Measurements from ENCODE around the gene RBBP8NL.

The RBBP8NL gene

DNA sequence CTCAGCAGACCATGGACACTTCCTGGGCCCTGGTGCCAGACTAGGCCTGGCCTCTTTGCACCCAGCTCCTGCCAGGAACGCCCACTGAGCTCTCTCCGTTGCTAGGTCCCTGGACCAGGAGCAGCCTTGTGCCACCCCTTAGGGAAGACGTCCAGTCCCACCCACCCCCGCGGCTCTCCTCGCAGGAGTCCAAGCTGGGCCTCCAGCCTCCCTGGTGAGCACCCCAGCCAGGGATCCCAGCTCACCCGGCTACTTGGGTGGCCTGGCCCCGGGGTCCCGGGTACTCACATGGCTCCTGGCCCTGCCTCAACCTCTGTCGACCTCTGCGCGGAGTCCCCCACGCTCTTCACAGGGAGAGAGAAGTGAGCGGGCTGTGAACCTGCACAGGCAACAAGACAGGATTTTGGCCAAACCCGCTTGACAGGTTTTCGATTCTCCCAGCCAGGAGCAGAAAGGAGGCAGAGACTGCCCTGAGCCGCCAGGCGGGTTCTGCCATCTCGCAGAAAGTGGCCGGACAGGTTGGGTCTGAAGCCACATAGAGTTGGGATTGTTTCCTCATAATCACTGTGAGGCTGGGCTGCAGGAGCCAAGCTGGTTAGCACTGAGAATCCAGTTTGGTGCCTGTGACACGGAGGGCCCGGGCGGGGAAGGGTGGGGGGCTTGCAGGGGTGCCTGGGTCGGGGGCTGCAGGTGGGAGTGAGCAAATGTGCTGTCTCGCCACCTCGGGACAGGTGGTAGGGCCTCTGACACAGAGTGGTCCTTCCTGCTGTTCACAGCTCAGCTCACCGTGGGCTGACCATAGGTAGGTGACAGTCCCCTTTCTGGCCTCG lies at the start of gene RBBP8NL:
TSS of gene RBBP8NL (minus strand) at position 368 of the 830 bp plus-strand sequence. CDS start 7,892 bp downstream, outside the sequence.
- DNase-seq (ENCODE audit: low spot score), result no peak

DNA sequence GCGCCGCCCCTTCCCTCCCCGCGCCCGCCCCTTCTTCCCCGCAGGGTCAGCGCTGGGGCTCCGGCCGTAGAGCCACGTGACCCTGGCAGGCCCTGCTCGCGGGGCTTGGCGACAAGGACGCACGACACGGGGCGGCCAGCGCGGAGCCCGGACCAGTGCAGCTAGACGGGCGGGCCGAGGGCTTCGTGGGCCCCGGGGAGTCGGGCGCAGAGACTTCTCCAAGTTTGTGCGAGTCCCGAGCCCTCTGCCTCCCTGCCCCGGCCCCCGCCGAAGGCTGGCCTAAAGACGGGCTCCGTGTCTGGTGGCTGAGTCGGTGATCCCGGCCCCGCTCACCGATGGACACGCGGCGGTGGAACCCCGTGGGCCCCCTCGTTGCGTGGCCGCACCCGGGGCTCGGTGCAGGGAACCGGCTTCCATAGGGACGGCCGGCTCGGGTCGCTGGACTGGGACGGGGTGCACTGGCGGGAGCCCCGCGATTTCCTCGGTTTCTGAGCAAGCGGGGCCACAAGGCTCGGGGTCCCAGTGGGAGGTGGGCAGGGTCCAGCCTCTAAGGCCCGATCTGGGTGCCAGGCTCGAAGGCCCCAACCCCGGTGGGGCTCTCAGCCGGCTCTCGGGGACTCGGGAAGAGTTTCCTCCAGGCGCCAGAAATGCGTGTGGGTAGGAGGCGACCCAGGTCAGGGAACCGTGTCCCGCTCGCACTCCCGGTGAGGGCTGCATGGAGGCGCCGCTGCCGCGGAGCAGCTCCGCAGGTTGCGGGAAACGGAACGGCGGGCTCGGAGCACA lies 48.9 kb upstream of the RBBP8NL start:
- no peak for DNase-seq (ENCODE audit: low spot score)

DNA sequence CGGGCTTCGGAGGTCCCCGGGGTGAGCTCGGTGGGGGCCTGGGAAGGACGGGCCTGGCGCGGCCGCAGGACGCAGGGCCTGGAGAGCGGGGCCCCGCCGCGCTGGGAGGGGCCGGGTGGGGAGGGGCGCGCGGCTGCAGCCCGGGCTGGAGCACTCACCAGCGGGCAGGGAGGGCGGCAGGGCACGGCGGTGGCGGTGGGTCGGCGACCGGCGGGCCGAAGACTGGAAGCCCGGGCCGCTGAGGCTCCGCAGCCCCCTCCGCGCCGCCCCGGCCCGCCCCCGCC lies 48.4 kb upstream of the RBBP8NL start, which contains the start of gene GATA5:
TSS of gene GATA5 (minus strand) at position 224 of the 284 bp plus-strand sequence. CDS start 474 bp downstream, outside the sequence.
- DNase-seq (ENCODE audit: low spot score), result no peak

DNA sequence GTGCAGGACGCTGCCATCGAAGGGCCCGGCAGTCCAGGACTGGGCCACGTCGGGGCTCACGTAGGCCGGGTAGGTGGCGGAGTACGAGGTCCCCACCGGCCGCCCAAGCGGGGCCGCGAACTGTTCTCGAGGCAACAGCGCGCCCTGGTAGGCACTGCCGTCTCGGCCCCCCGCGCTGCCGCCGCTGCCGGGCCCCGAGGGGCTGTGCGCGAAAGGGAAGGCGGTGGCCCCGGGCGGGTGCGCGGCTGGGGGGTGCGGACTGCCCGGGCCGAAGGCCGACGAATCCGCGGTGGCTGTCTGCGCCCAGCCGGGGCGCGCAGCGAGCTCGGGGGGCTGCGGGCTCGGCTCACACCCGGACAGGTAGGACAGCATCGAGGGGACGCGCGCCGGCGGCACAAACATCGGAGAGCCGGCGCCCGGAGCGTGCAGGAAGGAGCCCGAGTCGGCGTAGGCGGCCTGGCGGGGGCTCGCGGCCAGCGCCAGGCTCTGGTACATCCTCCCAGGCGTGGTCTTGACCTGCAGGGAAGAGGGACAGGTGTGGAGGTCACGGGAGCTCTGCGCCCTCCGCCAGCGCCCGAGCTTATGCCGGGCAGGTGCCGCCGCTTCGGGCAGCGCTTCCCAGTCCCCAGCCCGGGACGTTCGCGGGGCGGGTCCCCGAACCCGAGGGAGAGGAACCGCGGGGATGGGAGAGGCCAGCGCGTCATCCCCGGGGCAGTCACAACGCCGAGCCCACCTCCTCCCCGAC lies 47.9 kb upstream of the RBBP8NL start:
- no peak for DNase-seq (ENCODE audit: low spot score)

DNA sequence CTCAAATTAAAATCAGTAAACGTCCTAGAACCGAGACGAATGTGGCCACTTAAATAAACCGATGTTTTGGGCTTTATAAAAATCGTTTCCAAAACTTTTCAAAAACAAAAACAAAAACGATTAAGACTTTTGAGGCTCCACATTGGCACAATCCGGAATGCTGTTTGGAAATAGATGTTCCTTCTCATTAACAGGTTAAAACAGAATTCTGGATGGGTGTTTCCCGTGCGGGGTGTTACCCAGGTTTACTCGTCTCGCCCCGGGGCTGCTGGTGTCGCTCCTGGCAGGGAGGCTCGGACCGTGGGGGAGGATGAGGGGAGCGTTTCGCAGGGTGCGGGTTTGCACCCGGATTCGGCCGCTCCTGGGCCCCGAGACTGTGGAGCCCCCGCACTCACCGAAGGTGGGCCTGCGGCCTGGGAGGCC lies 47.3 kb upstream of the RBBP8NL start:
- DNase-seq (ENCODE audit: low spot score), result no peak

- no peak for DNase-seq (ENCODE audit: low spot score)
Observed at GRCh38 chr20:62473717-62474603, 46.6 kb upstream of the RBBP8NL start.

- no peak for DNase-seq (ENCODE audit: low spot score)
Observed at GRCh38 chr20:62472941-62473585, 45.7 kb upstream of the RBBP8NL start.

DNA sequence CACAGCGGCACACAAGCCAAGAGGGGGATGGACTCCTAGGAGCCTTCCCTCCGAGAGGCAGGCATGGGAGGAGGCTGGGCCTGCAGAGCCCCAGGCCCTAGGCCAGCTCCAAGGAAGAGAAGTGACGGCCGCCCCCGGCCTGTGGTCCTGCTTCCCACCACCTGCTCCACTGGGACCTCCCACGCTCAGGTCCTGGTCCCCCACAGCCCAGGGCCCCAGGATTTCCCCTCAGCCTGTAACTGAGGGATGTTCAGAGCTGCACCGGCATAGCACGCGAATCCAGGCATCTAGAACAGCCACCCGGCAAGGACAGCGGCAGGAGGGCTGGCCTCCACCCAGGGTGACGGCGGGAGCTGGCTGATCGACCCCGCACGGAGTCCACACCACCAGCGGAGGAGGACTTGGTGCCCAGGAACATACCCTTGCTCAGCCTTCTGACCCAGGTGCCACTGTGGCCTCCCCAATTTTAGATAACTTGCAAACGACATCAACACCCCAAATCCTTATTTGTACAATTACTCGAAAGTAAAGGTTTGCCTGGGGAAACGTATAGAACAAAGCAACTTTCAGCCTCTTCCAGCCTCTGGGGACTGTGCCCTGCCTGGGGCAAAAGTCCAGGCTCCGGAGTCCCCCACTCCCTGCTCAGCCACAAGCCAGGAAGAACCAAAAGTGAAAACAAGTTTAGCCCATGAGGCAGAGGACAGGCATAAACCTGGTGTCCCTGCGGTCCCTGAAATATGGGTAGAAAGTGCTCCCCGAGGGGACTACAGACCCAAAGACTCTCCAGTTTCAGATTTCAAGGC lies 45.0 kb upstream of the RBBP8NL start:
- no peak for DNase-seq (ENCODE audit: low spot score)

- no peak for DNase-seq (ENCODE audit: low spot score)
Observed at GRCh38 chr20:62470459-62470858, 43.1 kb upstream of the RBBP8NL start.

DNA sequence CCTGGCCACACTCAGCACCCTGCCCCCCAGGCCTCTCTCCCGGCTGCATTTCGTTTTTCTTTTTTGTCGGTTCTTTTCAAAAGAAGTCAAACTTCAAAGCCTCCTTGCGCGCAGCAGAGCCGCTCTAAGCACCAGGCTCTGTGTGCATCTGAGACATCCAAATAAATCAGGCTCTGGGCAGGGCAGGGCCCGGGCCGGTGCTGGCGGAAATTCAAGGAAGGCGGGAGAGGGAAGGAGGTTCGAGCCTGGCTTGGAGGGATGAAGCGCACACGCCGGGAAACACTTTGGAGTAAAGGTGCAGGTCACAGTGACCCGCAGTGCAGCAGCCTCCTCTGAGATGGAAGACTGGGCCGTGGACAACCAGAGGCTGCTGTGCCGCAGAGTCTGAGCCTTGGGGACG lies 42.7 kb upstream of the RBBP8NL start:
- no peak for DNase-seq (ENCODE audit: low spot score)

DNA sequence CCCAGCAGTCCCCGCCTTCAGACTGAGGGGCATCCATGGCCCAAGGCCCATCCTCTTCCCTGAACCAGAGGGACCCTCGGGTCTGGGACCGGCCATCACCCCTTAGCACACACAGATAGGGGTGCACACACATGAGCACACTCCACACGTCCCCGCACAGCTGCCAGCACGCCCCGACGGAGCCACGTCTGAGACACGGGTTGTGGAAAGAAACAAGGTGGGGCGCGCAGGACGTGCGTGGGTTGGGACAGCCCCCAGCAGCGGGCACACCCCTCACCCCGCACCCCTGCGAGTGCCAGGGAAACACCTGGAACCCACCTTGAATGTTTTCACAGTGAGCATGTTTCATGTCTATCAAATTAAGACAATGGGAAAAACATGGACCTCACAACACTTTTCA lies 42.0 kb upstream of the RBBP8NL start:
- DNase-seq (ENCODE audit: low spot score), result no peak

DNA sequence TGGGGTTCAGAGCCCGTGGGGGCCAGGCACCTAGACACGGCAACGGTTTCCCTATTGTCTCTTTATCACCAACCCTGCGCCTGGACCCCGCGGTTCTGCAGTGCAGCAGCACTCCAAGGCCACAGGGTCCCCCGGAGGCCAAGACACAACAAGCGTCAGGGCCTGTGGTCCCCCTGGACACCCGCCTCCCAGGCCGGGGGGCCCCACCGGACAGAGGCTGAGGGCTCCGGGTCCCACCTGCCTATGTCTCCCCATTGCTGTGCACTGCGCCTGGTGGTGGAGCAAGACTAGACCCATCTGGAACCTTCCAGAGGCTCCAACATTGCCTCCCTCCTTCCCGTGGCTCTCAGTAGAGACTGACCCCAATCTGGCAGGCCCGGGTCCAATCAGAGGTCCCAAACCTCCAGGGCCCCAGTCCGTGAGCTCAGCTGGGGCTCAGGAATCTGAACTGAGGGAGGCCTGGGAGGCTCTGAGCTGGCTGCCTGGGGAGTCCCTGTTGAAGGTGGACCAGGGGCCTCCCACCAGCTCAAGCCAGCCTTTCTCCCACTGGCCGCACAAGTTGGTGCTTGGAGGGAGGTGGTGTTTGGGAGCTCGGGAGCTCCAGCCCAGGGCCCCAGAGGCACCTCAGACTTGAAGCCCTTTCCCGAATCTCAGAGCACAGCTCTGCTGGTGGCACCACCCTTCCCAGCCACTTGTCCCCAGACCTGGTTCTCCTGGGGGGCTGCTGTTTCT lies 39.6 kb upstream of the RBBP8NL start:
- DNase-seq (ENCODE audit: low spot score), result no peak

GRCh38 chr20:62466072-62466760 lies 38.9 kb upstream of the RBBP8NL start:
- no peak for DNase-seq (ENCODE audit: low spot score)

DNA sequence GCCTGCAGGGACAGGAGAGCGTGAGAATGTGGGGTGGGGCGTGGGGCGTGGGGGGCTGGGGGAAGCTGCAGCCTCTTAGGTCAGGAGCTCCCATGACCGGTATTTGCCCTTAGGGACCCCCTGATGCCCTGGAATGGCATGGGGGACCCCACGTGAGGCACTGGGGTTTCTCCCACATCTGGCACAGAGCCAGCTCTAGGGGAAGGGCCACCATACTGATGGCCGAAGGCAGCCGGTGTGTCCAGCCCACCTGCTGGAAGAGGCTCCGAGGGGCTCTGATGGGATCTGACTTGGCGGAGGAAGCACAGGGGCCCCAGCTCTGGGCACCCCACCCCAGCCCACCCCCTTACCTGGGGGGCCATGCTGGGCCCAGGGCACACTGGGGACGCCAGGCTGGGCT lies 37.7 kb upstream of the RBBP8NL start:
- DNase-seq (ENCODE audit: low spot score), result no peak

DNA sequence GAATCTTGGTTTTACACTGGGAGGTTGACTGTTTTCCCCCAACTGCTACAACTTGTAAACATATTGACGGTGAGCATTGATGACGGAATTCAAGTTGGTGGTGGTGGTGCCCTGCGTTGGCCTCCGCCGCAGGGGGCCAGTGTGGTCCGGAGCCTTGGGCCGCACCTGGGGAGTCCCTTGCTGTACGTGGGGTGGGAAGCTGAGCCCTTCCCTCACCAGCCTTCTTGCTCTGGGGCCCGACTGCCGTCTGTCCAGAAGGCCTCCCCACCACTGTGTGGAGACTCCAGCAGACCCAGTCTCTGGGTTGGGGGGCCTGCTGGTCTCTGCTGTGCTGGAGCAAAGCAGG lies 37.1 kb upstream of the RBBP8NL start:
- no peak for DNase-seq (ENCODE audit: low spot score)

DNA sequence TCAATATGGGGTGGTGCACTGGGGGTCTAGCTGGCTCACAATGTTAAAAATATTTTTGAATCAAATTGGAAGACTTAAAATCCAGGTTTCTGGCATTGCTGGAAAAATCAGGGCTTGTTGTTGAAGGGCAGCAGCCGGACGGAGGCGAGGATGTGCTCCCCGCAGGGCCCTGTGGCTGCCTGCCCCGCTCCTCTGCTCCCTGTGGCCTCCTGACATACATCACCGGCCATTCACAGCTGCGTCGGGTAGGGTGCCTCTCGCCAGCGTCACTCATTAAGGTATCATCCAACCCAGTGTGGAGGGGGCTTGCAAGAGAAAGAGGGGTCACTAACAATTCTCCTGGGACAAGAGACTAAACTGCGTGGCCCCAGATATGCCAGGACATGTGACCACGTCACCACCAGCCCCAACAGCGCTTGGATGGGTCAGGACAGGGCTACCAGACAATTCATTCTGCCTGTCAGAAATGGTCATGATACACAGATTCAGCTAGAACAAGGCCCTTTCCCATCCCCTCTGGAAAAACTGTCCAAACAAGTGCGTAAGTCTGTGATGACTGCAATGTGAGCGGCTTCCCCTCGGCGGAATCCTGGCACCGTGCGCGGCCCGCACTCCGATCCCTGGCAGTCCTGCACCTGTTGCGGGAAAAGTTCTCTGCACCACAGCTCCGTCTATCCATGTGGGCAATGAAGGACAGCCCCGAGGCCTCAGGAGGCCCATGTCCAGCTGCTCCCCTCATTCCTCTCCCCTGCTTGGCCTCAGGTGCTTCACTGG lies 36.5 kb upstream of the RBBP8NL start:
- DNase-seq (ENCODE audit: low spot score), result no peak

DNA sequence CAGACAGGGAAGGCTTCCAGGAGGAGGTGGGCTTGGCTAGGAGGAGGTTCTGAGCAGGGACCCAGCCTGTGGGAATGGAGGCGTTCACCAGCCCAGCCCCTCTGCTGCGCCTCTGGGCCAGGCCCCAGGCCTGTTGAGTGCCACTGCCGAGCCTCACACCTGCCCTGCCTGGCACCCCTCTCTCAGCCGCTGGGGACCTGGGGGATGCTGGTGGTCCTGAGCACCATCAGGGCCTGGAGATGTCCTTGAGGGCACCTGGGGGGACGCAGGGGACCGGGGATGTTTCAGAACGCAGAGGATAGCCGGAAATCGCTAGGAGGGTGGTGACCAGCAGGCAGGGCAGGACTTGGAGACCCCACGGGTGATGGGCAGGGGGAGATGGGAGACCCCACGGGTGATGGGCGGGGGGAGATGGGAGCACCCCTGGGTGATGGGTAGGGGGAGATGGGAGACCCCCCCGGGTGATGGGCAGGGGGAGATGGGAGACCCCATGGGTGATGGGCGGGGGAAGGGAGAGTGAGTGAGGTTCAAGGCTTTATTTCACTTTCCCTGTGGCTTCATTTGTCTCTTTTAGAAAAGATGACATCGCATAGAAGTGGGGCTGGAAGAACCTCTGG lies 35.7 kb upstream of the RBBP8NL start:
- DNase-seq (ENCODE audit: low spot score), result no peak

DNA sequence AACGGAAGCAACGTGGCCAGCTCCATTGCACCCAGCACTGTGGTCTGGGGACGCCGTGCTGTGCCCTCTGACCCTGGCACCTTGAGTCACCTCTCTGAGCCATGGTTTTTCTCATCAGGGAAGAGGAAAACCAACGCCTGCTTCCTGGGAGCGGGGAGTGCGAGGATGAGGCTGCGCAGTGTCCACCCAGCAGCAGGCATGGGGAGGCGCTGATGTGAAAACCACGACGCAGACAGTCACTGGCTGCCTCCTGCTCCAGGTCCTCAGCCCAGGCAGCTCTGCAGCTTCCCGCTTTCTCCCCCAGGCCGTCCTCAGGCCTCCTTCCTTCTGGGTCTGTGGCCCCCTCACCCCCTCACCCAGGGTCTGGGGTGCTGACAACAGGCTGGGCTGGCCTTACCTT lies 34.5 kb upstream of the RBBP8NL start:
- no peak for DNase-seq (ENCODE audit: low spot score)

Data from AG20443 (cell line).